H1 (cell line): ENCODE data around the gene LY6G6F. TPM values are rescaled to one million over a fixed set of nuclear protein-coding genes. Genes with fewer than 3 reads are reported as not detected.

Source experiments
- CTCF ChIA-PET: fragments of 300-600 bp; sonication (Branson Sonifier 250); formaldehyde crosslinking; loops from one replicate; lab custom pipeline; 2021; ENCODE audit not compliant: partially characterized antibody; lab: Charles Lee
- POLR2A ChIA-PET: fragments of 300-600 bp; sonication (Branson Sonifier 250); formaldehyde crosslinking; loops from one replicate; lab custom pipeline; 2021; ENCODE audit warnings: inconsistent platforms; ENCODE audit not compliant: partially characterized antibody; lab: Charles Lee
- DNase-seq, 2 experiments: peaks; one replicate each; pipeline versions ENCODE4 v3.0.0 to v3.0.0-alpha.2; 2010 to 2022; ENCODE audit warnings: low spot score in 2 of 2, low read depth in 1 of 2, mixed read lengths in 1 of 2
- FAIRE-seq: peaks from 2 replicates; lab custom pipeline; 2011; peaks lifted over from hg19 to GRCh38; lab: Jason Lieb, UNC
- H2AFZ ChIP-seq: 2 replicates; pipeline ENCODE4 v1.8.1; 2012; ENCODE audit warnings: low read length, inconsistent platforms
- H2AK5ac ChIP-seq: 2 replicates; pipeline ENCODE4 v1.6.1; 2013; ENCODE audit warnings: low read depth, low read length
- H2BK120ac ChIP-seq: replicated peaks from 2 replicates; pipeline ENCODE3; 2013; ENCODE audit warnings: low read depth, low read length, inconsistent platforms
- H2BK12ac ChIP-seq: 2 replicates; pipeline ENCODE4 v1.6.1; 2013; ENCODE audit warnings: low read depth, low read length
- H2BK15ac ChIP-seq: 2 replicates; pipeline ENCODE4 v1.6.1; 2013; ENCODE audit warnings: low read length
- H2BK20ac ChIP-seq: 2 replicates; pipeline ENCODE4 v1.6.1; 2013; ENCODE audit warnings: low read length
- H2BK5ac ChIP-seq: 2 replicates; pipeline ENCODE4 v1.6.1; 2013; ENCODE audit warnings: low read depth, low read length
- H3K14ac ChIP-seq: 2 replicates; pipeline ENCODE4 v1.6.1; 2013; ENCODE audit warnings: inconsistent platforms; ENCODE audit not compliant: insufficient read length
- H3K18ac ChIP-seq: 2 replicates; pipeline ENCODE4 v1.6.1; 2013; ENCODE audit warnings: low read length; ENCODE audit errors: extremely low read depth
- H3K23ac ChIP-seq: 2 replicates; pipeline ENCODE4 v1.6.1; 2013; ENCODE audit warnings: inconsistent platforms; ENCODE audit not compliant: insufficient read length
- H3K23me2 ChIP-seq: 2 replicates; pipeline ENCODE4 v1.6.1; 2013; ENCODE audit warnings: low read depth, low read length
- H3K27ac ChIP-seq: 2 replicates; pipeline ENCODE4 v1.6.1; 2011; ENCODE audit warnings: low read depth, low read length, inconsistent platforms
- H3K27me3 ChIP-seq, 4 experiments: replicated peaks in 1 of 4; 1 replicate in 1 of 4; 2 replicates in 3 of 4; pipeline versions ENCODE4 v1.6.1 to v1.8.1; 2011 to 2013; ENCODE audit warnings: low read length in 3 of 4, mild to moderate bottlenecking in 3 of 4, inconsistent platforms in 2 of 4, mixed read lengths in 2 of 4, moderate library complexity in 1 of 4; ENCODE audit not compliant: control insufficient read depth in 3 of 4, insufficient read depth in 3 of 4; ENCODE audit errors: extremely low read depth in 1 of 4
- H3K36me3 ChIP-seq, 4 experiments: 2 replicates each; pipeline versions ENCODE4 v1.6.1 to v1.8.1; 2011 to 2013; ENCODE audit warnings: mild to moderate bottlenecking in 4 of 4, low read length in 3 of 4, moderate library complexity in 2 of 4, control low read depth in 1 of 4, inconsistent platforms in 1 of 4; ENCODE audit not compliant: insufficient read depth in 4 of 4, control insufficient read depth in 2 of 4
- H3K4ac ChIP-seq: replicated peaks from 2 replicates; pipeline ENCODE3; 2013; ENCODE audit warnings: low read length, low read depth, mixed read lengths, inconsistent platforms; ENCODE audit not compliant: insufficient read length
- H3K4me1 ChIP-seq, 4 experiments: replicated peaks in 1 of 4; 1 replicate in 1 of 4; 2 replicates in 3 of 4; pipeline versions ENCODE4 v1.6.1 to v1.8.1; 2011 to 2013; ENCODE audit warnings: low read length in 3 of 4, inconsistent platforms in 2 of 4, mixed read lengths in 1 of 4; ENCODE audit not compliant: insufficient read depth in 4 of 4, control insufficient read depth in 3 of 4
- H3K4me2 ChIP-seq, 2 experiments: 2 replicates each; pipeline versions ENCODE4 v1.6.1 to v1.8.1; 2011 to 2013; ENCODE audit warnings: low read depth in 2 of 2, low read length in 2 of 2, control low read depth in 1 of 2, inconsistent platforms in 1 of 2, mild to moderate bottlenecking in 1 of 2; ENCODE audit not compliant: insufficient read depth in 1 of 2
- H3K4me3 ChIP-seq, 4 experiments: fragments of 200-600, 300-600 bp in 1 of 4; sonication (generic), shearing (Covaris generic), sonication (Bioruptor Twin) in 1 of 4; 2 replicates each; pipeline versions ENCODE4 v1.5.1 to v1.8.1; 2011 to 2016; ENCODE audit warnings: low read length in 4 of 4, low read depth in 3 of 4, control low read depth in 2 of 4, inconsistent platforms in 2 of 4, mild to moderate bottlenecking in 2 of 4, mixed read lengths in 1 of 4, moderate library complexity in 1 of 4; ENCODE audit not compliant: insufficient read depth in 2 of 4; ENCODE audit errors: extremely low read depth in 1 of 4
- H3K56ac ChIP-seq: replicated peaks from 2 replicates; pipeline ENCODE3; 2013; ENCODE audit warnings: low read depth, mild to moderate bottlenecking, mixed read lengths, low read length, inconsistent platforms; ENCODE audit not compliant: insufficient read length
- H3K79me1 ChIP-seq: 2 replicates; pipeline ENCODE4 v1.6.1; 2013; ENCODE audit warnings: low read depth, low read length, control low read depth
- H3K79me2 ChIP-seq, 2 experiments: 2 replicates each; pipeline versions ENCODE4 v1.6.1 to v1.8.1; 2012 to 2013; ENCODE audit warnings: low read length in 2 of 2, mild to moderate bottlenecking in 2 of 2, inconsistent platforms in 1 of 2; ENCODE audit not compliant: insufficient read depth in 2 of 2, control insufficient read depth in 1 of 2
- H3K9ac ChIP-seq, 4 experiments: replicated peaks in 1 of 4; 1 replicate in 1 of 4; 2 replicates in 3 of 4; pipeline versions ENCODE4 v1.6.1 to v1.8.1; 2011 to 2013; ENCODE audit warnings: low read depth in 3 of 4, low read length in 3 of 4, control low read depth in 2 of 4, mild to moderate bottlenecking in 2 of 4, moderate library complexity in 2 of 4, inconsistent platforms in 1 of 4; ENCODE audit errors: extremely low read depth in 1 of 4
- H3K9me3 ChIP-seq, 2 experiments: 2 replicates each; pipeline versions ENCODE4 v1.6.1 to v1.8.1; 2012 to 2013; ENCODE audit warnings: mild to moderate bottlenecking in 2 of 2, moderate library complexity in 2 of 2, control low read depth in 1 of 2, inconsistent platforms in 1 of 2, low read depth in 1 of 2, low read length in 1 of 2, mixed read lengths in 1 of 2; ENCODE audit not compliant: insufficient read depth in 2 of 2
- H4K20me1 ChIP-seq, 2 experiments: replicated peaks in 1 of 2; 2 replicates each; pipeline versions ENCODE3 to v1.8.1; 2011 to 2013; ENCODE audit warnings: inconsistent platforms in 2 of 2, low read length in 2 of 2, mild to moderate bottlenecking in 1 of 2; ENCODE audit not compliant: insufficient read depth in 2 of 2, control insufficient read depth in 1 of 2
- H4K5ac ChIP-seq: 2 replicates; pipeline ENCODE4 v1.6.1; 2013; ENCODE audit warnings: low read length, low read depth, mixed read lengths, inconsistent platforms; ENCODE audit not compliant: insufficient read length
- H4K8ac ChIP-seq: 2 replicates; pipeline ENCODE4 v1.8.0; 2013; ENCODE audit warnings: mild to moderate bottlenecking, moderate library complexity, low read length, inconsistent platforms; ENCODE audit not compliant: insufficient read depth; ENCODE audit errors: extremely low read depth
- H4K91ac ChIP-seq: replicated peaks from 2 replicates; pipeline ENCODE3; 2013; ENCODE audit warnings: low read length, mixed read lengths, inconsistent platforms; ENCODE audit not compliant: insufficient read length
- WGBS, 2 experiments: shearing (Covaris generic) in 1 of 2; methylation state at CpG; one replicate each; pipeline versions ENCODE4 v1.1.6 to v1.1.7; 2013 to 2015; ENCODE audit warnings: low lambda C conversion rate in 2 of 2, mixed read lengths in 2 of 2, inconsistent platforms in 1 of 2, low coverage in 1 of 2, missing lambda C conversion rate in 1 of 2; ENCODE audit not compliant: insufficient replicate concordance in 2 of 2, insufficient coverage in 1 of 2, insufficient read length in 1 of 2; ENCODE audit errors: extremely low coverage in 1 of 2, missing lambda C conversion rate in 1 of 2; 5-methylcytosine and 5-hydroxymethylcytosine counted together
- polyA plus RNA-seq, 7 experiments: library from polyadenylated mRNA; depleted of rRNA in 3 of 7; stranded (reverse) in 5 of 7; unstranded in 2 of 7; fragments of >200 nt in 5 of 7; fragments of 200-250 nt in 2 of 7; gene quantifications; 1 replicate in 5 of 7; 2 replicates in 1 of 7; 4 replicates in 1 of 7; pipeline versions ENCODE4 v1.2.1 to v1.2.3, GENCODE V29; 2011 to 2013; ENCODE audit warnings: missing spikeins in 2 of 7, mixed read lengths in 2 of 7
- total RNA-seq: library from RNA; stranded (reverse); fragmentation: NEBNext Ultra II Directional; extraction: Animal tissue kit (Norgen Biotek cat#: 25700); gene quantifications from 2 replicates; pipeline ENCODE4 v1.2.1, GENCODE V29; 2021

The LY6G6F gene
- total and polyA plus RNA-seq, 2 of the 8 experiments (the other 6 are each of a cell fraction or from before 2014, with no cell fraction given), result not detected

DNA sequence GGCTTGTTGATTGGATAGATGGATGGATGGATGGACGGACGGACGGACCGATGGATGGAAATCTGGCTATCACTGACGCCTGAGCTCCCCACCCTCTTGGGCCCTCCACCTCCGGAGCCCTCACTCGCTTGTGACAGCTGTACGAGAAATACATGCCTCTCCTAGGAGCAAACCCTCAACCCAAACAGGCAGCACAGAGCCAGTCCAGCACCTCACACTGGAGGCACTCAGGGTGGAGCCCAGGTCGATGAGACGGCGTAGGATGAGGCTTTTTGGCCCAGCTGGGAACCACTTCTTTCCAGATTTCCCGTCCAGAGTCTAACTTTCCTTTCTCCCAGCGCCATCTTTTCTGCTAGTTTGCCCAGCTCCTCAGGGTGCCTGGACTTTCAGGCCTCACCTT, 23.1 kb upstream of the LY6G6F start:
- Histone ChIP-seq H3K56ac (no peak overlapping the region), H3K79me2 (no peaks in the 10 kb centered on the region), H3K4me2 (peak overlapping the region; percentile 86 to 90), H3K4me1 (peaks cover 0 to 10% (median 8%) of the 10 kb centered on the region in 4 experiments; a peak in 5 of 7 replicates), H2BK120ac (no peak overlapping the region), H3K27me3 (peaks cover 3 to 13% (median 12%) of the 10 kb centered on the region in 4 experiments; a peak in 6 of 7 replicates), H4K5ac (no peak overlapping the region), H2BK5ac (no peak overlapping the region), H3K4ac (no peak overlapping the region), H2BK20ac (no peak overlapping the region), H2BK12ac (0 out of 2 replicates have a peak overlapping the region, but pooled peaks have one; percentile 62), H3K9ac (peak overlapping the region in 1 of 4 experiments; percentile 64; a peak in 3 of 7 replicates), H4K91ac (no peak overlapping the region), H2BK15ac (peak overlapping the region; percentile 53; the same call in 1 of the 2 replicates), H3K36me3 (peaks cover 0 to 13% (median 9%) of the 10 kb centered on the region in 4 experiments; a peak in 4 of 8 replicates), H4K8ac (no peak overlapping the region), H3K18ac (no peak overlapping the region; the same call in 1 of the 2 replicates), H3K23me2 (peaks cover 11% of the 10 kb centered on the region; the same call in 1 of the 2 replicates), H3K79me1 (no peaks in the 10 kb centered on the region), H3K14ac (no peak overlapping the region), H3K9me3 (no peaks in the 10 kb centered on the region), H3K27ac (no peak overlapping the region), H3K23ac (no peak overlapping the region), H3K4me3 (peak overlapping the region; percentile 58 to 76 (median 63); a peak in 6 of 8 replicates), H2AK5ac (no peak overlapping the region), H4K20me1 (no peaks in the 10 kb centered on the region), H2AFZ (peak overlapping the region; percentile 37; the same call in 1 of the 2 replicates)
- DNase-seq (no peak), FAIRE-seq (no peak)
- POLR2A ChIA-PET, result interaction anchor here (0.8 to 2.0 kb wide), 11 partner anchors 9 to 153 kb away, joined by 3 to 11 read pairs (median 4); partner anchors contain the start of genes ABHD16A, BAG6, C6orf47 and DDX39B
- WGBS, 2 experiments, result 63% methylated on average over 13 of the region's 13 CpGs; no CpG with 5 or more reads in 1 of the 2 experiments
- CTCF ChIA-PET, result interaction anchor here (0.6 to 2.5 kb wide), 8 partner anchors 20 to 240 kb away, joined by 3 to 11 read pairs (median 5); partner anchors contain the start of gene ABHD16A
